Mononuclear cell (primary cell): Measurements from ENCODE around the gene GPRASP3. TPM values are rescaled to one million over a fixed set of nuclear protein-coding genes. Genes with fewer than 3 reads are reported as not detected.
"Not testable (repeated sequence)": the region's sequence is repeated elsewhere in the genome, so short reads cannot be mapped to it uniquely, and the experiment has no call there.

Experiments used
- H3K27me3 ChIP-seq: 2 replicates; pipeline ENCODE4 v1.6.0; 2011; ENCODE audit warnings: low read length, control low read depth; ENCODE audit not compliant: insufficient read depth
- H3K4me1 ChIP-seq: 2 replicates; pipeline ENCODE4 v1.5.1; 2011; ENCODE audit warnings: mild to moderate bottlenecking, low read length, control low read depth; ENCODE audit not compliant: insufficient read depth
- H3K4me3 ChIP-seq: 2 replicates; pipeline ENCODE4 v1.5.1; 2011; ENCODE audit warnings: mild to moderate bottlenecking, low read length, moderate library complexity
- H3K9me3 ChIP-seq: 2 replicates; pipeline ENCODE4 v1.5.1; 2011; ENCODE audit warnings: low read depth, mild to moderate bottlenecking, control low read depth, low read length
- total RNA-seq: library from RNA; depleted of rRNA; stranded (reverse); fragments of >200 nt; gene quantifications from one replicate; pipeline ENCODE4 v1.2.3, GENCODE V29; 2012

Gene GPRASP3, protein sequence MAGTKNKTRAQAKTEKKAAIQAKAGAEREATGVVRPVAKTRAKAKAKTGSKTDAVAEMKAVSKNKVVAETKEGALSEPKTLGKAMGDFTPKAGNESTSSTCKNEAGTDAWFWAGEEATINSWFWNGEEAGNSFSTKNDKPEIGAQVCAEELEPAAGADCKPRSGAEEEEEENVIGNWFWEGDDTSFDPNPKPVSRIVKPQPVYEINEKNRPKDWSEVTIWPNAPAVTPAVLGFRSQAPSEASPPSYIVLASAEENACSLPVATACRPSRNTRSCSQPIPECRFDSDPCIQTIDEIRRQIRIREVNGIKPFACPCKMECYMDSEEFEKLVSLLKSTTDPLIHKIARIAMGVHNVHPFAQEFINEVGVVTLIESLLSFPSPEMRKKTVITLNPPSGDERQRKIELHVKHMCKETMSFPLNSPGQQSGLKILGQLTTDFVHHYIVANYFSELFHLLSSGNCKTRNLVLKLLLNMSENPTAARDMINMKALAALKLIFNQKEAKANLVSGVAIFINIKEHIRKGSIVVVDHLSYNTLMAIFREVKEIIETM
- total RNA-seq, result 0.73 TPM

DNA sequence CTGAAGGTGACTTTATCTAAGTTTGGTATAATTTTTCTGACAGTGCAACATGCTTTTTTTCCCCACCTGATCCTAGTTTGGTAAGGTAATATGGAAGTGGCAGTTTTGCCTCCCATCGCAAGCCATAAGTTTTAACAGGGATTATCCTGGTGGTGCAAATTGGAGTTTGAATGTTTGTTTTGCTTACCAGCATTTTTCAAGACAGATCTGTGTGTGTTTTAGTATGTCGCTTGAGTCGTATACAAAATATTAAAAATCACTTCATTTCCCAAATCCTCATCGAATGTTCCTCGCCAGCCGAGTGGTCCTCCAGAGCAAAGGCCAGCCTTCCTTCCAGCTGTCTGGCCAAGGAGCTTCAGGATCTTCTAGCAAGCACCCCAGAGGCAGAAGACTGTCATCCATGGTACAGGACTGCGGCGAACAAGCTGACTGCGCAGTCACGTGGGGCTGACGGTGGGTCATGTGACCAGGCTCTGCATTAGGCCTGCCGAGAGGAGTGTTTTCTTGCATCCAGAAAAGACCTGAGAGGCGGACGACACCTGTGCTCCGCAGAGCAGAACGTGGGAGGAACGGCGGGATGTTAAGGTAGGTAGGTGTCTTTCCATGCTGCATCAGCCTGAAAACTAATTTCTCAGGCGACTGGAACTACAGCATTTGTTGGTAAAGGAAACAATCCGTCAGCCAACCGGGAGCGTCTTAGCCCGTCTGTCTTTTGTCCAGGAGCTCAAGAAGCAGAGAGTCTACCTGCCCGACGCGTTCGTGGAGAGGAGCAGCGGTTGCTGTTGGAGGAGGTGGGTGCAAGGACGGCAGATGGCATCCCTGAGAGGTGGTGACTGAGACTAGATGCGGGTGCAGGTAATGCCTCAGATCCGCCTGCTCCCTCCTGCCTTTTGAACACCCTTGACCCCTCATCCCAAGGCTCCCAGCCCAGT lies at the start of gene GPRASP3:
GPRASP3 (plus strand) TSS at position 507 of the 932 bp plus-strand sequence. CDS start 28,253 bp downstream, outside the sequence.
- Histone ChIP-seq H3K9me3 (no peaks in the 10 kb centered on the region), H3K4me3 (peak within 1 kb of the TSS; percentile 34), H3K27me3 (no peaks in the 10 kb centered on the region), H3K4me1 (peaks cover 8% of the 10 kb centered on the region)

DNA sequence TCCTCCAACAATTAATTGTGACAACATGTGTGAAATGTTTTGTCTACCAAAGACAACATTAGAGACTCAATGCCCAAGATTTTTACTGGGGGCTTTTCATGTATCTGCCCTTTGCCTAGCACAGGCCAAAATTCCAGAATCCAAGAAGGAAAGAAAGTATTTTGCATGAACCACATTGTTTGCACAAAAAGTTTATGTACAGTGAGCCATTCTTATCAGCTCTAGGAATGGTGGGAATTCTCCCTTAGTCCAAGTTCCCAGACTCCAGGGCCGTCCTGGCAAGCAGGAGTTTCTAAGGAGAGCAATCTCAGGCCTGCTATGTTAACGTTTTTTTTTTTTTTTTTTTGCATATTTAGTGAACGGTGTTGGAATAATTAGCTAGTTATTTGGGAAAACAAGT lies 47.7 kb upstream of the GPRASP3 start:
- Histone ChIP-seq H3K9me3 (no peaks in the 10 kb centered on the region), H3K4me1 (no peaks in the 10 kb centered on the region), H3K27me3 (no peaks in the 10 kb centered on the region), H3K4me3 (no peak overlapping the region)

DNA sequence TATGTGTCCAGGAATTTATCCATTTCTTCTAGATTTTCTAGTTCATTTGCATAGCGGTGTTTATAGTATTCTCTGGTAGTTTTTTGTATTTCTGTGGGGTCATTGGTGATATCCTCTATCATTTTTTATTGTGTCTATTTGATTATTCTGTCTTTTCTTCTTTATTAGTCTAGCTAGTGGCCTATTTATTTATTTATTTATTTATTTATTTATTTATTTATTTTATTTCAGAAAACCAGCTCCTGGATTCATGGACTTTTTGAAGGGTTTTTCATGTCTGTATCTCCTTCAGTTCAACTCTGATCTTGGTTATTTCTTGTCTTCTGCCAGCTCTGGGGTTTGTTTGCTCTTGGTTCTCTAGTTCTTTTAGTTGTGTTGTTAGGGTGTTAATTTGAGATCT lies 43.1 kb upstream of the GPRASP3 start:
- not testable (repeated sequence) for H3K27me3 ChIP-seq, H3K4me1 ChIP-seq, H3K4me3 ChIP-seq, H3K9me3 ChIP-seq

DNA sequence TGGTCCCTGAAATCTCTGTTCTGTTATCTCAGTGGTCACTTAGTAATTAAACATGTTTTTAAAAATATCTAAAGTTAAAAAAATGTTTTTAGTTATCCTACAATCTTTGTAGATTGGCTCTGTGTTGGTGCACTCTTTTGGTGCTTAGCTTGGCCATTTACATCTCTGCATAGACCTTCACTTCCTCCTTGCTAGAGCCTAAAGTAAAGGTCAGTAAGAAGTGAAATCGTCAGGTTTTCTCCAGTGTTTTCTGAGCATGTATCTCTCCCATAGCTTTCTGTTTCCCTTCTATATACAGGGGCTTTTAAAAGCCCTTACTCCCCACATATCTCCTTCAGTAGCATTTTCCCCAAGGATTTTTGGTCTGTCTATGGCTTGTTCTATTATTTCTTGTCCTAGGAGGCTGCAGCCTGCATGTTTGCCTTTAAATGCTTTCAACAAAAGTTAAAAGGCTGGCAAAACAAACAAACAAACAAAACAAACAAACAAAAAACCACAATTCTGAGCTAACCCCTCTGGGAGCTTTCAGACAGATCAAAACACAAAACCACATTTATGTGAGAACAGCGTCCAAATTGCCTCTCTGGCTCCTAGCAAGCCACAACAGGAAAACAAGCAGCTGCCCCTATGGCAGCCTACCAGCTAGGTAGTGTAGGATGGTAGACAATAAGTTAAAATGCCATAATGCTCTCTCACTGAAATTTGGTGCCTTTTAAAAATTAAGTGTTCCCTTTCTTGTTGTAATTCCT lies 35.6 kb upstream of the GPRASP3 start:
- H3K9me3 ChIP-seq, result peaks cover 10% of the 10 kb centered on the region
- H3K4me3 ChIP-seq, result no peak overlapping the region
- H3K4me1 ChIP-seq, result no peaks in the 10 kb centered on the region
- no peaks in the 10 kb centered on the region for H3K27me3 ChIP-seq

DNA sequence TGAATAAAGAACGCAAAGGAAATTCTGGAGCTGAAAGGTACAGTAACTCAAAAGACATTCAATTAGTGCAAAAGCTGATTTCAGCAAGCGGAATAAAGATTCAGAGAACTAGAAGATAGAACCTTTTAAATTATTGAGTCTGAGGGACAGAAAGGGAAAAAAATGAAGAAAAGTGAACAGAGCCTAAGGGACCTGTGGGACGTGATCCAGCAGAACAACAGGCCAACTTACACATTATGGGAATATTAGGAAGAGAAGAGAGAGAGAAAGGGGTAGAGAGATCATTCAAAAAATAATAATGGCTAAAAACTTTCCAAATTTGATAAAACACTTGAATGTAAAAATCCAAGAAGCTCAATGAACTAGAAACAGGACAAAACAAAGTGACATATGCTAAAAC lies 25.8 kb upstream of the GPRASP3 start:
- H3K27me3 ChIP-seq, result no peaks in the 10 kb centered on the region
- H3K4me1 ChIP-seq, result no peaks in the 10 kb centered on the region
- no peak overlapping the region for H3K4me3 ChIP-seq
- no peaks in the 10 kb centered on the region for H3K9me3 ChIP-seq

DNA sequence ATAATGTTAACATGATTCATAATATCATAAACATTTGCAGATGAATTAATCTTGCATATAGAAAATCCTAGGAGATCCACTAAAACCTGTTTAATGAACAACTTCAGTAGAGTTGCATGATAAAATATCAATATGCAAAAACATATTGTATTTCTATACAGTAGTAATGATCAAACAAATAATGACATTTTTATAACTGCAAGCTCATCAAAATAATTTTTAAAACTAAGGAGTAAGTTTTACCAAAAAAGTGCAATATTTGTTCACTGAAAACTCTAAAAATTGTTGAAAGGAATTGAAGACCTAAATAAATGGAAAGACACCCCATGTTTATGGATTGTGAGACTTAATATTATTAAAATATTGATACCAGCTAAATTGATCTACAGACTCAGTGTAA lies 24.2 kb upstream of the GPRASP3 start:
- no peaks in the 10 kb centered on the region for H3K4me1 ChIP-seq
- no peaks in the 10 kb centered on the region for H3K27me3 ChIP-seq
- no peaks in the 10 kb centered on the region for H3K9me3 ChIP-seq
- no peak overlapping the region for H3K4me3 ChIP-seq

DNA sequence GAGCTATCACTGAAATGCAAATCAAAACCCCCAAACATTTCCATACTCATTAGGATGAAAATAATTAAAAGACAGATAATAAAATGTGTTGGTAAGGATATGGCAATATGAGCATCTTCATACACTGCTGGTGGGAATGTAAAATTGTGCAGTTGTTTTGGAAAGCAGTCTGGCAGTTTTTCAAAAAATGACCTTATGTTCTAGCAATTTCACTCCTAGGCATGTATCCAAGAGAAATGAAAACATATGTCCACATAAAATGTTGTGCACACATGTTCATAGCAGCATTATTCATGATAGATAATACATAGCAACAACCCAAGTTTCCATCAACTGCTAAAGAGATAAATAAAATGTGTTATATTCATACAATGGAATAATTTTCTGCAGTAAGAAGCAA lies 23.0 kb upstream of the GPRASP3 start:
- Histone ChIP-seq H3K4me1 (no peaks in the 10 kb centered on the region), H3K4me3 (no peak overlapping the region), H3K9me3 (no peaks in the 10 kb centered on the region), H3K27me3 (no peaks in the 10 kb centered on the region)

DNA sequence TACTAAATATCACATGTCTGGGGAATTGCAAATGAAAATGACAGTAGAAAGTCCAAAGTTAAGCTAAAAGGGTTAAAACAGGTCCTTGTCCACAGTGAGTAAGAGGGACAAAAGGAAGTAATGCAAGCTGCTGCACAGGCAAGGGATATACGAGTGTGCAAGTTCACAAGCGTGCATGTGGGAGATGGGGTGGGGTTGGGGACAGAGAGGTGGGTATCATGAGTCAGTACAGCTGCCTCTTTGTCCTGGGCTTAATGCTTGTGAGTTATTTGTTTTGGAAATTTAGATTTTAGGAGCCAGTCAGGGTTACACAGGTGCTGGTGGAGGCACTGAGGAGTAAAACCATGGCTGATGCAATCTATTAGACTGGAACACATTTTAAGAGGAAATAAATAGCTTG lies 11.6 kb upstream of the GPRASP3 start:
- peaks cover 3% of the 10 kb centered on the region for H3K27me3 ChIP-seq
- no peaks in the 10 kb centered on the region for H3K4me1 ChIP-seq
- H3K9me3 ChIP-seq, result no peaks in the 10 kb centered on the region
- H3K4me3 ChIP-seq, result no peak overlapping the region

DNA sequence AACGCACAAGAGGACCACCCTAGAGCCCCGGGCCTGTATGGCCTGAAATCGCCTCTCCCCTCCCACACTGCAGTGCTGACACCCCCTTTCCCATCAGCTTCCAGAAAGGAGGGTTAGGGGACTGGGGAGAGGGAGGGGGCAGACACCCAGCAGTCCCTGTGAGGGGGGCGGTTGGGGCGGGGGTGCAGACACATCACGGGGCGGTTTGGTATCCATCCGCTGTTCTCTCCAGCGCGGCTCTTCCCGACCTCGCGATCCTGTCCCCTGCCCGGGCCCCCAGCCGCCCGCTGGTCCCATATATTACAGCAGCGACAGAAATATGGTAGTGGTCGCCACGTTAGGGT lies 8.7 kb upstream of the GPRASP3 start:
- Histone ChIP-seq H3K4me3 (no peak overlapping the region), H3K27me3 (peaks cover 3% of the 10 kb centered on the region)

DNA sequence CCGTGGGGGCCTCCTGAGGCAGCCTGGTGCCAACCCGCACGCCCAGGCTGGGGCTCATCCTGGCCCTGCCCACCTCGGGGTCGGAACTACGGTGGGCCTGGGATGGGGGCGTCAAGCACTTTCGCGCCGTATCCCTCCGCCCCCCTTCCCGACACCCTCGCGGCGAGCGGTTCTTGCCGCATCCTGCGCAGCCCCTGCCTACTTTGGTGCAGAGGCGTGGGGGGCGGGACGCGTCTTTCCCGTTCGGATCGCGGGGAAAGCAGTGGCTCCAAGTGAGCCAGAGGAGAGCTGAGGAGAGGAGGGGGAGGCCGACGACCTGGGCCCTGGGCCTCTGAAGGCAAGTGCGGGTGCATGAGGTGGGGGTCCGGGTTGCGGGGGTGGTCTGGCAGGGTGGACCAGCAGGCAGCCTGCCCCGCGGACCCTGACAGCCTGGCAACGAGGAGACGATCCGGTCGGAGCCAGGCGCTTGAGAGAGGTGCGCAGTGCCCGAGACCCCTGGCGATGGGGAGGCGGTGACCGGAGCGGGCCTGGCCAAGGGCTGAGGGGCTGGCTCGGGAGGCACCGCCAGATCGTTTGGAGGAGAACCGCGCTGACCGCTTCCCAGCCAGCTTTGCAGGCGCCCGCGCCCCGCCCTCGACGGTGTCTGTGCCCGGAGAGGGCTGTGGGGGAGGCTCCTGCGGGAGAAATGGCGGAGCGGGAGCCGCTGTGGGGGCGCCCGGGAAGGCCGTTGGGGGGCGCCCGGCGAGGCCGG lies 8.2 kb upstream of the GPRASP3 start, which contains the start of gene GPRASP2:
GPRASP2 (plus strand) TSS at position 233 of the 751 bp plus-strand sequence. CDS start 2,422 bp downstream, outside the sequence.
- H3K4me3 ChIP-seq, result peak within 1 kb of the TSS; percentile 25

More for the DNA sequence above, 8.7 kb upstream of the GPRASP3 start:
- H3K4me1 ChIP-seq, result no peaks in the 10 kb centered on the region
- no peaks in the 10 kb centered on the region for H3K9me3 ChIP-seq

DNA sequence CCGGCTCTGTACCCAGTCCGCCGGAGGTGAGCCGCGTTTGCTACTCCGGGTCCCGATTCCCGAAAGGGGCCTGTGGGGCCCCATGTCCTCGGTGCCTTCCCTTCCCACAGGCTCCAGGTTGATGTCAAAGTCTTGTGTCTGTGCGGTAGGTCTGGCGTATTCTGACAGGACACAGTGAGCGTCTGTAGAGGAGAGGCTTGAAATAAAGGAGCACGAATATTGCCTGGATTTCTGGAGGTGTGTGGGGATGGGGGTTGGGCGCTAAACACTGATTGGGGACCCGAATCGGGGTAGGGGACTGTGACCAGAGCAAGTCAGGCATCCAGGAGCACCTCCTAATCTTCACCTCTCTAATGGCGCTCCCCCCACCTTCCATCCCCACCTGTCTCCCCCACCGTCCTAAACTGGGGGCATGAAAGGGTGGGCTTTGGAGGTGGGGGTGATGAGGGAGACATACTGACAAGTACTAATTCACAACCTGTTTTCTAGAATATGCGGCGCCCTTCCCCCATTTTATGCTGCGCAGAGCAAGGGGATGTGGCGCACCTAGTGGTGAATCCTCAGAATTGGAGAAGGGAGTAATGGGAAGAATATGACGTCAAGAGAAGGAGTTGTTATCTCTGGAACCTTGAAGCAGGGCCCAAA lies 7.4 kb upstream of the GPRASP3 start:
- H3K4me3 ChIP-seq, result peak overlapping the region; percentile 25
- peaks cover 3% of the 10 kb centered on the region for H3K27me3 ChIP-seq
- no peaks in the 10 kb centered on the region for H3K9me3 ChIP-seq
- no peaks in the 10 kb centered on the region for H3K4me1 ChIP-seq

More for the DNA sequence above, 8.2 kb upstream of the GPRASP3 start, which contains the start of gene GPRASP2:
- Histone ChIP-seq H3K9me3 (no peaks in the 10 kb centered on the region), H3K4me1 (no peaks in the 10 kb centered on the region), H3K27me3 (peaks cover 3% of the 10 kb centered on the region)

DNA sequence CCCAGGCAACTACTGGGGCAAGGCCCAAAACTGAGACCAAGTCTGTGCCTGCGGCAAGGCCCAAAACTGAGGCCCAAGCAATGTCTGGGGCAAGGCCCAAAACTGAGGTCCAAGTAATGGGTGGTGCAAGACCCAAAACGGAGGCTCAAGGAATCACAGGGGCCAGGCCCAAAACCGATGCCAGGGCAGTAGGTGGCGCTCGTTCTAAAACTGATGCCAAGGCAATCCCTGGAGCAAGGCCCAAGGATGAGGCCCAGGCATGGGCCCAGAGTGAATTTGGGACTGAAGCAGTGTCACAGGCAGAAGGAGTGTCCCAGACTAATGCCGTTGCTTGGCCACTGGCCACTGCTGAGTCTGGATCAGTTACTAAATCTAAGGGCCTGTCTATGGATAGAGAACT lies 5.5 kb upstream of the GPRASP3 start:
- Histone ChIP-seq H3K4me1 (no peaks in the 10 kb centered on the region), H3K9me3 (no peaks in the 10 kb centered on the region), H3K4me3 (no peak overlapping the region), H3K27me3 (peaks cover 3% of the 10 kb centered on the region)

DNA sequence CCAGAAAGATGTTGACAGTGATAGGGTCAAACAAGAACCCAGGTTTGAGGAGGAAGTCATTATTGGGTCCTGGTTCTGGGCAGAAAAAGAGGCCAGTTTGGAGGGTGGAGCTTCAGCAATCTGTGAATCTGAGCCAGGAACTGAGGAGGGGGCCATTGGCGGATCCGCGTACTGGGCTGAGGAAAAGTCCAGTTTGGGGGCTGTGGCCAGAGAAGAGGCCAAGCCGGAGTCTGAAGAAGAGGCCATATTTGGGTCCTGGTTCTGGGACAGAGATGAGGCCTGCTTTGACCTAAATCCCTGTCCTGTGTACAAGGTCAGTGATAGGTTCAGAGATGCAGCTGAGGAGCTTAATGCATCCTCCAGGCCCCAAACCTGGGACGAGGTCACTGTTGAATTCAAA lies 4.6 kb upstream of the GPRASP3 start:
- no peaks in the 10 kb centered on the region for H3K9me3 ChIP-seq
- H3K4me1 ChIP-seq, result peaks cover 7% of the 10 kb centered on the region
- H3K4me3 ChIP-seq, result no peak overlapping the region
- H3K27me3 ChIP-seq, result peaks cover 3% of the 10 kb centered on the region

DNA sequence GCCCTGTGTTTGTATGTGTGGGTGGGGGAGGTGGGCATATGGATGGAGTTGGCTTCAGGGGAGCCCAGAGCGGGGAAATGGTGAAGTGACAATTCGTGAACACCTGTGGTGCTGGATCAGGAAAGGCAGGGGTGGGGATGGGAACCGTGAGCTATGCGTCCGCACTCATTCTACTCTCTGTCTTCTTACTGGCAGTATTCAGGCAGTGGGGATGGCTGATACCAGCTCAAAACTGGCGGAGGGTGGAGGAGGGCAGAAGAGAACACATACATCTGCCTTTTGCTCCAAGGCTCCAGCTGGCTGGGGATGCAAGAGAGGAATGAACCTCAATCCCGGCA lies 595 bp downstream of the GPRASP3 start:
- H3K27me3 ChIP-seq, H3K9me3 ChIP-seq, H3K4me1 ChIP-seq, H3K4me3 ChIP-seq: not testable (repeated sequence)
